GM23338 (cell line): ENCODE measurements around the gene GRID1. TPM values are rescaled to one million over a fixed set of nuclear protein-coding genes. Genes with fewer than 3 reads are reported as not detected.

Experiments
- ATAC-seq: fragments of 200-7000 bp; cut with Tn5 transposase; 3 replicates; pipeline ENCODE4 v1.9.1; 2020
- DNase-seq: peaks from one replicate; pipeline ENCODE4 v3.0.0-alpha.2; 2015; ENCODE audit warnings: low spot score
- H2AFZ ChIP-seq: fragments of 200-600 bp; sonication (generic); 2 replicates; pipeline ENCODE4 v1.8.0; 2016; ENCODE audit warnings: antibody characterized with exemption, mild to moderate bottlenecking, moderate library complexity
- H3F3A ChIP-seq: fragments of 200-600 bp; sonication (generic); replicated peaks from 2 replicates; pipeline ENCODE4 v1.8.0; 2017; ENCODE audit warnings: antibody characterized with exemption, mixed run types, low read depth
- H3K27ac ChIP-seq: fragments of 200-600 bp; sonication (generic); 2 replicates; pipeline ENCODE4 v1.6.1; 2016; ENCODE audit warnings: low read depth
- H3K27me3 ChIP-seq: fragments of 200-600 bp; sonication (generic); 2 replicates; pipeline ENCODE4 v1.8.0; 2016; ENCODE audit warnings: mild to moderate bottlenecking, mixed run types, moderate library complexity; ENCODE audit not compliant: insufficient read depth
- H3K36me3 ChIP-seq: fragments of 200-600 bp; sonication (generic); 2 replicates; pipeline ENCODE4 v1.8.0; 2016; ENCODE audit warnings: mild to moderate bottlenecking; ENCODE audit not compliant: insufficient read depth
- H3K4me1 ChIP-seq: fragments of 200-600 bp; sonication (generic); 2 replicates; pipeline ENCODE4 v1.8.0; 2016; ENCODE audit warnings: mild to moderate bottlenecking, moderate library complexity; ENCODE audit not compliant: insufficient read depth
- H3K4me2 ChIP-seq: fragments of 200-600 bp; sonication (generic); 2 replicates; pipeline ENCODE4 v1.7.1; 2017; ENCODE audit warnings: mixed run types
- H3K4me3 ChIP-seq: fragments of 200-600 bp; sonication (generic); 2 replicates; pipeline ENCODE4 v1.6.1; 2016; ENCODE audit warnings: mixed run types
- H3K79me2 ChIP-seq: fragments of 200-600 bp; sonication (generic); replicated peaks from 2 replicates; pipeline ENCODE4 v1.8.0; 2017; ENCODE audit warnings: mild to moderate bottlenecking; ENCODE audit not compliant: insufficient read depth
- H3K9me2 ChIP-seq: fragments of 200-600 bp; sonication (generic); 2 replicates; pipeline ENCODE4 v1.8.0; 2017; ENCODE audit not compliant: insufficient read depth
- H4K20me1 ChIP-seq: fragments of 200-600 bp; sonication (generic); replicated peaks from 2 replicates; pipeline ENCODE4 v1.8.0; 2017; ENCODE audit warnings: mild to moderate bottlenecking; ENCODE audit not compliant: insufficient read depth
- H3K27ac Mint-ChIP-seq: 2 replicates; pipeline ENCODE4 v1.8.0; 2020; ENCODE audit warnings: inconsistent platforms, mild to moderate bottlenecking, moderate library complexity, mixed read lengths
- H3K27me3 Mint-ChIP-seq: 3 replicates; pipeline ENCODE4 v1.8.0; 2022; ENCODE audit warnings: low read depth, mild to moderate bottlenecking, moderate library complexity, mixed read lengths, inconsistent platforms; ENCODE audit not compliant: insufficient read depth, poor library complexity
- H3K36me3 Mint-ChIP-seq: 3 replicates; pipeline ENCODE4 v1.8.0; 2021; ENCODE audit warnings: low read depth, mild to moderate bottlenecking, inconsistent platforms, moderate library complexity, mixed read lengths
- H3K4me1 Mint-ChIP-seq: 3 replicates; pipeline ENCODE4 v1.8.0; 2020; ENCODE audit warnings: mild to moderate bottlenecking, inconsistent platforms, mixed read lengths
- H3K4me3 Mint-ChIP-seq: 3 replicates; pipeline ENCODE4 v1.8.0; 2021; ENCODE audit warnings: moderate library complexity, mild to moderate bottlenecking, inconsistent platforms, mixed read lengths
- H3K9me3 Mint-ChIP-seq: 3 replicates; pipeline ENCODE4 v1.8.0; 2020; ENCODE audit warnings: moderate library complexity, mild to moderate bottlenecking, inconsistent platforms, mixed read lengths
- CREB1 ChIP-seq: fragments of 250-450 bp; sonication (Bioruptor Pico); IDR thresholded peaks from 2 replicates; pipeline ENCODE4 v1.5.0; 2020; ENCODE audit warnings: low read depth, mild to moderate bottlenecking, moderate library complexity
- EZH2 ChIP-seq: fragments of 200-600 bp; sonication (generic); IDR thresholded peaks from one replicate; pipeline ENCODE4 v1.8.0; 2017; ENCODE audit warnings: antibody characterized with exemption, mild to moderate bottlenecking, low read depth; ENCODE audit not compliant: unreplicated experiment
- EZH2phosphoT487 ChIP-seq: fragments of 200-600 bp; sonication (generic); IDR thresholded peaks from one replicate; pipeline ENCODE4 v1.8.1; 2018; ENCODE audit warnings: antibody characterized with exemption; ENCODE audit not compliant: unreplicated experiment
- NANOG ChIP-seq: IDR thresholded peaks from 2 replicates; pipeline ENCODE4 v1.6.1; 2016; ENCODE audit warnings: antibody characterized with exemption, borderline replicate concordance
- ZNF114 ChIP-seq: fragments of 250-450 bp; sonication (Bioruptor Pico); IDR thresholded peaks from 2 replicates; pipeline ENCODE4 v1.5.0; 2020; ENCODE audit warnings: mild to moderate bottlenecking, moderate library complexity
- polyA plus RNA-seq: library from polyadenylated mRNA; unstranded; fragments of >200 nt; fragmentation: Nextera tagmentation; extraction: Ambion mirVana; gene quantifications from 2 replicates; pipeline ENCODE4 v1.2.1, GENCODE V29; 2016
- total RNA-seq: library from RNA; depleted of rRNA; stranded (reverse); fragments of >200 nt; shearing (Covaris generic); gene quantifications from 2 replicates; pipeline ENCODE4 v1.2.3, GENCODE V29; 2014
- TF ChIP-seq, protein P1 (sequence below): fragments of 250-450 bp; sonication (Bioruptor Pico); IDR thresholded peaks from 2 replicates; pipeline ENCODE4 v1.5.0; 2020; ENCODE audit warnings: mild to moderate bottlenecking, moderate library complexity
- TF ChIP-seq, protein P2 (sequence below): IDR thresholded peaks from 2 replicates; pipeline ENCODE4 v1.6.1; 2016; ENCODE audit warnings: antibody characterized with exemption
- TF ChIP-seq, protein P3 (sequence below), 2 experiments: fragments of 200-600 bp in 1 of 2; sonication (generic) in 1 of 2; conservative IDR thresholded peaks; 2 replicates each; pipeline versions ENCODE4 v1.5.1 to v1.6.1; 2016 to 2017; ENCODE audit warnings: antibody characterized with exemption in 2 of 2, low read depth in 2 of 2, mild to moderate bottlenecking in 2 of 2, moderate library complexity in 1 of 2

GRID1 gene
- total and polyA plus RNA-seq, 2 experiments from 2014 or later = 0.14 to 0.15 TPM

DNA sequence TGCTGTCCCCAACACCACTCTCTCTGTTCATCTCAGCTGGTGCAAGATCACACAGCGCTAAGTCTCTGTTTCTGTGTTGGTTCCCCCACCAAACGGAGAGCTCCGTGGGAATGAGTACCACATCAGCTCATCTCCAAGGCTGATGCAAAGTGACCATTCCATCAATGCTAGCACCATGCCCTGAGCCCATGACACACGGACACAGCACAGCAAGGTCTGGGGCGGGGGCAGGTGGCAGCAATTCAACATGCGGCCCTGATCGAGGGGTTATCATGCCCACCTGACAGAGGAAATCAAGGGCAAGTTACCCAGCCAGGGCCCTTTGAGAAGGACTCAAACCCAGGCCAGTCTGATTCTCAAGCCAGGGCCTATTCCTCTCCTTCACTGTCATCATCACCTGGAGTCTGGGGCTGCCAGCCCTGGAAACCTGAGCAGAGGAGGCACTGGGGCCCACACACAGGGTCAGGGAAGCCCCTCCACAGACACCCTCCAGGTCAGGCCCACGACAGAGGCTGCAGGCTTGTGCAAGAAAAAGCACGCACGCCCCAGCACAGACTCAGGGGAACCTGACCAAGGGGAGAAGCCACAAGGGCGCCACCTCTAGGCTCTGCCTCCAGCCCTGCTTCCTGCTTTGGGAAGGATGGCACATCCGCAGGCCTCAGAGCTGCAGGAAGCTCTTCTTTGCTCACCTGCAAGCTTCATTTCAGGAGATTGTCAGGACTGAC is 74.8 kb downstream of the GRID1 start:
- no peak overlapping the region for H3K4me3 Mint-ChIP-seq
- H3K4me1 Mint-ChIP-seq = peaks cover 32% of the 10 kb centered on the region
- peaks cover 19% of the 10 kb centered on the region for H3K27me3 Mint-ChIP-seq
- Histone ChIP-seq H3K9me2 (no peaks in the 10 kb centered on the region), H3K27me3 (no peaks in the 10 kb centered on the region), H3K27ac (no peak overlapping the region), H4K20me1 (no peaks in the 10 kb centered on the region), H3K4me3 (no peak overlapping the region), H3K4me2 (no peak overlapping the region), H2AFZ (peak overlapping the region; percentile 76), H3K79me2 (no peaks in the 10 kb centered on the region), H3K36me3 (no peaks in the 10 kb centered on the region), H3F3A (no peaks in the 10 kb centered on the region), H3K4me1 (peaks cover 19% of the 10 kb centered on the region)
- peaks cover 2% of the 10 kb centered on the region; the same call in 1 of the 3 replicates for H3K36me3 Mint-ChIP-seq
- no peak overlapping the region for H3K27ac Mint-ChIP-seq
- DNase-seq = peak; percentile 62
- TF ChIP-seq EZH2 (no peak), EZH2phosphoT487 (no peak), CREB1 (CRISPR knock-in tag) (no peak), ZNF114 (CRISPR knock-in tag) (no peak), NANOG (no peak)
- TF ChIP-seq, protein P1, sequence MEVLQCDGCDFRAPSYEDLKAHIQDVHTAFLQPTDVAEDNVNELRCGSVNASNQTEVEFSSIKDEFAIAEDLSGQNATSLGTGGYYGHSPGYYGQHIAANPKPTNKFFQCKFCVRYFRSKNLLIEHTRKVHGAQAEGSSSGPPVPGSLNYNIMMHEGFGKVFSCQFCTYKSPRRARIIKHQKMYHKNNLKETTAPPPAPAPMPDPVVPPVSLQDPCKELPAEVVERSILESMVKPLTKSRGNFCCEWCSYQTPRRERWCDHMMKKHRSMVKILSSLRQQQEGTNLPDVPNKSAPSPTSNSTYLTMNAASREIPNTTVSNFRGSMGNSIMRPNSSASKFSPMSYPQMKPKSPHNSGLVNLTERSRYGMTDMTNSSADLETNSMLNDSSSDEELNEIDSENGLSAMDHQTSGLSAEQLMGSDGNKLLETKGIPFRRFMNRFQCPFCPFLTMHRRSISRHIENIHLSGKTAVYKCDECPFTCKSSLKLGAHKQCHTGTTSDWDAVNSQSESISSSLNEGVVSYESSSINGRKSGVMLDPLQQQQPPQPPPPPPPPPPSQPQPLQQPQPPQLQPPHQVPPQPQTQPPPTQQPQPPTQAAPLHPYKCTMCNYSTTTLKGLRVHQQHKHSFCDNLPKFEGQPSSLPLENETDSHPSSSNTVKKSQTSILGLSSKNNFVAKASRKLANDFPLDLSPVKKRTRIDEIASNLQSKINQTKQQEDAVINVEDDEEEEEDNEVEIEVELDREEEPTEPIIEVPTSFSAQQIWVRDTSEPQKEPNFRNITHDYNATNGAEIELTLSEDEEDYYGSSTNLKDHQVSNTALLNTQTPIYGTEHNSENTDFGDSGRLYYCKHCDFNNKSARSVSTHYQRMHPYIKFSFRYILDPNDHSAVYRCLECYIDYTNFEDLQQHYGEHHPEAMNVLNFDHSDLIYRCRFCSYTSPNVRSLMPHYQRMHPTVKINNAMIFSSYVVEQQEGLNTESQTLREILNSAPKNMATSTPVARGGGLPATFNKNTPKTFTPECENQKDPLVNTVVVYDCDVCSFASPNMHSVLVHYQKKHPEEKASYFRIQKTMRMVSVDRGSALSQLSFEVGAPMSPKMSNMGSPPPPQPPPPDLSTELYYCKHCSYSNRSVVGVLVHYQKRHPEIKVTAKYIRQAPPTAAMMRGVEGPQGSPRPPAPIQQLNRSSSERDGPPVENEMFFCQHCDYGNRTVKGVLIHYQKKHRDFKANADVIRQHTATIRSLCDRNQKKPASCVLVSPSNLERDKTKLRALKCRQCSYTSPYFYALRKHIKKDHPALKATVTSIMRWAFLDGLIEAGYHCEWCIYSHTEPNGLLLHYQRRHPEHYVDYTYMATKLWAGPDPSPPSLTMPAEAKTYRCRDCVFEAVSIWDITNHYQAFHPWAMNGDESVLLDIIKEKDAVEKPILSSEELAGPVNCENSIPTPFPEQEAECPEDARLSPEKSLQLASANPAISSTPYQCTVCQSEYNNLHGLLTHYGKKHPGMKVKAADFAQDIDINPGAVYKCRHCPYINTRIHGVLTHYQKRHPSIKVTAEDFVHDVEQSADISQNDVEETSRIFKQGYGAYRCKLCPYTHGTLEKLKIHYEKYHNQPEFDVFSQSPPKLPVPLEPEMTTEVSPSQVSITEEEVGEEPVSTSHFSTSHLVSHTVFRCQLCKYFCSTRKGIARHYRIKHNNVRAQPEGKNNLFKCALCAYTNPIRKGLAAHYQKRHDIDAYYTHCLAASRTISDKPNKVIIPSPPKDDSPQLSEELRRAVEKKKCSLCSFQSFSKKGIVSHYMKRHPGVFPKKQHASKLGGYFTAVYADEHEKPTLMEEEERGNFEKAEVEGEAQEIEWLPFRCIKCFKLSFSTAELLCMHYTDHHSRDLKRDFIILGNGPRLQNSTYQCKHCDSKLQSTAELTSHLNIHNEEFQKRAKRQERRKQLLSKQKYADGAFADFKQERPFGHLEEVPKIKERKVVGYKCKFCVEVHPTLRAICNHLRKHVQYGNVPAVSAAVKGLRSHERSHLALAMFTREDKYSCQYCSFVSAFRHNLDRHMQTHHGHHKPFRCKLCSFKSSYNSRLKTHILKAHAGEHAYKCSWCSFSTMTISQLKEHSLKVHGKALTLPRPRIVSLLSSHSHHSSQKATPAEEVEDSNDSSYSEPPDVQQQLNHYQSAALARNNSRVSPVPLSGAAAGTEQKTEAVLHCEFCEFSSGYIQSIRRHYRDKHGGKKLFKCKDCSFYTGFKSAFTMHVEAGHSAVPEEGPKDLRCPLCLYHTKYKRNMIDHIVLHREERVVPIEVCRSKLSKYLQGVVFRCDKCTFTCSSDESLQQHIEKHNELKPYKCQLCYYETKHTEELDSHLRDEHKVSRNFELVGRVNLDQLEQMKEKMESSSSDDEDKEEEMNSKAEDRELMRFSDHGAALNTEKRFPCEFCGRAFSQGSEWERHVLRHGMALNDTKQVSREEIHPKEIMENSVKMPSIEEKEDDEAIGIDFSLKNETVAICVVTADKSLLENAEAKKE (CRISPR knock-in tag) = no peak
- TF ChIP-seq, protein P2, sequence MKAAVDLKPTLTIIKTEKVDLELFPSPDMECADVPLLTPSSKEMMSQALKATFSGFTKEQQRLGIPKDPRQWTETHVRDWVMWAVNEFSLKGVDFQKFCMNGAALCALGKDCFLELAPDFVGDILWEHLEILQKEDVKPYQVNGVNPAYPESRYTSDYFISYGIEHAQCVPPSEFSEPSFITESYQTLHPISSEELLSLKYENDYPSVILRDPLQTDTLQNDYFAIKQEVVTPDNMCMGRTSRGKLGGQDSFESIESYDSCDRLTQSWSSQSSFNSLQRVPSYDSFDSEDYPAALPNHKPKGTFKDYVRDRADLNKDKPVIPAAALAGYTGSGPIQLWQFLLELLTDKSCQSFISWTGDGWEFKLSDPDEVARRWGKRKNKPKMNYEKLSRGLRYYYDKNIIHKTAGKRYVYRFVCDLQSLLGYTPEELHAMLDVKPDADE = no peak
- TF ChIP-seq, protein P3, sequence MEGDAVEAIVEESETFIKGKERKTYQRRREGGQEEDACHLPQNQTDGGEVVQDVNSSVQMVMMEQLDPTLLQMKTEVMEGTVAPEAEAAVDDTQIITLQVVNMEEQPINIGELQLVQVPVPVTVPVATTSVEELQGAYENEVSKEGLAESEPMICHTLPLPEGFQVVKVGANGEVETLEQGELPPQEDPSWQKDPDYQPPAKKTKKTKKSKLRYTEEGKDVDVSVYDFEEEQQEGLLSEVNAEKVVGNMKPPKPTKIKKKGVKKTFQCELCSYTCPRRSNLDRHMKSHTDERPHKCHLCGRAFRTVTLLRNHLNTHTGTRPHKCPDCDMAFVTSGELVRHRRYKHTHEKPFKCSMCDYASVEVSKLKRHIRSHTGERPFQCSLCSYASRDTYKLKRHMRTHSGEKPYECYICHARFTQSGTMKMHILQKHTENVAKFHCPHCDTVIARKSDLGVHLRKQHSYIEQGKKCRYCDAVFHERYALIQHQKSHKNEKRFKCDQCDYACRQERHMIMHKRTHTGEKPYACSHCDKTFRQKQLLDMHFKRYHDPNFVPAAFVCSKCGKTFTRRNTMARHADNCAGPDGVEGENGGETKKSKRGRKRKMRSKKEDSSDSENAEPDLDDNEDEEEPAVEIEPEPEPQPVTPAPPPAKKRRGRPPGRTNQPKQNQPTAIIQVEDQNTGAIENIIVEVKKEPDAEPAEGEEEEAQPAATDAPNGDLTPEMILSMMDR (conservative IDR thresholded peaks at IDR 0.05; ENCODE audit: low read depth in 2 of 2) = peak; percentile 44 to 70
- no peaks in the 10 kb centered on the region for H3K9me3 Mint-ChIP-seq
- peak; percentile 76 for ATAC-seq
